H7 (cell line): ENCODE data around the gene FES. TPM values are rescaled to one million over a fixed set of nuclear protein-coding genes. Genes with fewer than 3 reads are reported as not detected.

Experiments
- DNase-seq: peaks from one replicate; pipeline ENCODE4 v3.0.0; 2012
- H3K27me3 ChIP-seq: 2 replicates; pipeline ENCODE4 v1.6.0; 2011; ENCODE audit warnings: mild to moderate bottlenecking, low read length; ENCODE audit not compliant: control insufficient read depth, insufficient read depth
- H3K36me3 ChIP-seq: replicated peaks from 2 replicates; pipeline ENCODE4 v1.5.1; 2011; ENCODE audit warnings: low read length; ENCODE audit not compliant: control insufficient read depth, insufficient read depth
- H3K4me3 ChIP-seq: 2 replicates; pipeline ENCODE4 v1.5.1; 2011; ENCODE audit warnings: low read depth, mild to moderate bottlenecking, control low read depth, low read length, moderate library complexity; ENCODE audit not compliant: insufficient read depth
- total RNA-seq: library from RNA; depleted of rRNA; stranded (reverse); fragments of >200 nt; shearing (Covaris generic); gene quantifications from 2 replicates; pipeline ENCODE4 v1.2.3, GENCODE V29; 2014; rRNA removed

Gene FES
- total RNA-seq, 1 experiment from 2014 or later = 11.2 TPM

DNA sequence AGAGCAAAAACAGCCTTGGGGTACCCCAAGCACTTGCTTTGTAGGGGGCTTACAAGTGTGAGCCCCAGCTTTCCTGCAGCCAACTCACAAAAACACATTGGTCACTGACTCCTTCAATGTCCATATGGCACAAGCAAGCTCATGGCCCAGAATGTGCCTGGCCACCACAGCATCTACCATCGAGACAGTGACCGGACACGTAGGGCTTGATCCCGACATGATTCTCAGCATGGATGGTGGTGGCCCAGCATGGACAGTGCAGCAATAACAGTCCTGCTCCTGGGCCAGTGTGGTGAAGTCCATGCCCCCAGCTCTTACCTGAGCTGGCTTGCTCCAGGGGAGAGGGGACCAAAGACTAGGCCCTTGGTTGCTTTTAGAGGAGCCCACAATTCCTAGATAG is 56.7 kb downstream of the FES start:
- no peak overlapping the region for H3K4me3 ChIP-seq
- peaks cover 42% of the 10 kb centered on the region for H3K36me3 ChIP-seq
- no peak for DNase-seq
- no peaks in the 10 kb centered on the region for H3K27me3 ChIP-seq

DNA sequence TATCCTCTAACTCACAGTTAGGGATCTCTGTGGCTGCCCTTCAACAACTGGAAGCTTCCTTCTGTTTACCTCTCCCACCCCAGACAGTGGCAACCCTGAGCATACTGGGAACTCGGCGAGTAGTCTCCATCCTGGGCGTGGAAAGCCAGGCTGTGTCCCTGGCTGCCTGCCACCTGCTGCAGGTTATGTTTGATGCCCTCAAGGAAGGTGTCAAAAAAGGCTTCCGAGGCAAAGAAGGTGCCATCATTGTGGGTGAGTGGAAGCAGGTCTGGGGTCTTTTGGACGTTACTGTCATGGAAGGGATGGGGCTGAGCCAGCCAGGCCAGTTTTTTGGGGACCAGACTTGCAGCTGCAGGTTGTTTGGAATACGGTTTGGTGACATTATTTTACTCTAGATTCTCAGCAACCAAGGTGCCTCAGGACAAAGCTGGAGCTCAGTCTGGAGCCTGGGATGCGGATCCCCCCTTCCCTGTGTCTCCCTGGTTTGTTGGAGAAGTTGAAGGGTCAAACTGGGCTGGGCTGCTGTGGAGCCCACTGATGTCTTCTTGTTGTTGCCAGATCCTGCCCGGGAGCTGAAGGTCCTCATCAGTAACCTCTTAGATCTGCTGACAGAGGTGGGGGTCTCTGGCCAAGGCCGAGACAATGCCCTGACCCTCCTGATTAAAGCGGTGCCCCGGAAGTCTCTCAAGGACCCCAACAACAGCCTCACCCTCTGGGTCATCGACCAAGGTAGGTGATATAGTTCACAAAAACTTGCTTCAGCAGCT is 58.2 kb downstream of the FES start:
- Histone ChIP-seq H3K36me3 (peaks cover 43% of the 10 kb centered on the region), H3K4me3 (no peak overlapping the region), H3K27me3 (no peaks in the 10 kb centered on the region)
- no peak for DNase-seq

DNA sequence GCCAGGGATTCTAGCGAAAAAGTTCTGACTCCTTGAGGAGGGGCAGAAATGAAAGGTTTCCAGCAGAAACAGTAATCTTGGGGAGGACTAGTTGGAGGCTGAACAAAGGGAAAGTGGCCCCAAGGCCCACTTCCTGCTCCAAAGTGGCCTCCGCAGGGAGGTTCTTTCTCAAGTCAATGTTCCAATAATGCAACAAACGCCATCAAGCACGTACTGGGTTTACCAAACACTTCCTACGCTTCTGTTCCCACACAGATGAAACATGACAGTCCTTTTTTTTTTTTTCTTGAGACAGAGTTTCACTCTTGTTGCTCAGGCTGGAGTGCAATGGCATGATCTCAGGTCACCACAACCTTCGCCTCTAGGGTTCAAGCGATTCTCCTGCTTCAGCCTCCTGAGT is 60.8 kb downstream of the FES start:
- no peak for DNase-seq
- Histone ChIP-seq H3K36me3 (peaks cover 44% of the 10 kb centered on the region), H3K4me3 (no peak overlapping the region), H3K27me3 (no peaks in the 10 kb centered on the region)

Other genes with a start within 250 kb of the FES start
- 29.7 and 36.4 TPM in 2 replicates for gene BLM, start 167.2 kb upstream of the FES start, total RNA-seq
- gene FURIN, start 15.9 kb upstream of the FES start, total RNA-seq = 56.5 and 68.9 TPM in 2 replicates
- 7.4 and 11.6 TPM in 2 replicates for gene MAN2A2, start 18.8 kb downstream of the FES start, total RNA-seq
- 16.2 and 19.4 TPM in 2 replicates for gene HDDC3, start 48.0 kb downstream of the FES start, total RNA-seq
- gene UNC45A, start 50.8 kb downstream of the FES start, total RNA-seq = 85.9 and 87.2 TPM in 2 replicates
- gene RCCD1, start 70.4 kb downstream of the FES start, total RNA-seq = 28.3 and 39.4 TPM in 2 replicates
- 143 and 195 TPM in 2 replicates for gene PRC1, start 110.0 kb downstream of the FES start, total RNA-seq
- 13.7 and 16.6 TPM in 2 replicates for gene VPS33B, start 138.1 kb downstream of the FES start, total RNA-seq
- gene SV2B, start 215.8 kb downstream of the FES start, total RNA-seq = under 0.01 and 0.03 TPM in 2 replicates